ENCODE results near the gene POM121L2.

Gene POM121L2

GRCh38 chr6:27312146-27312949 is at the start of gene POM121L2:
Gene POM121L2, minus strand, starts transcription at chr6:27312273. Its CDS starts 103 bp downstream, at chr6:27312170.
- no peak for DNase-seq

GRCh38 chr6:27359231-27359630 is 47.2 kb upstream of the POM121L2 start:
- no peak for DNase-seq

- no peak for DNase-seq
Observed at GRCh38 chr6:27358786-27359185, 46.7 kb upstream of the POM121L2 start.

GRCh38 chr6:27352850-27353249 is 40.8 kb upstream of the POM121L2 start:
- DNase-seq: no peak

GRCh38 chr6:27334141-27334540 is 22.1 kb upstream of the POM121L2 start:
- no peak for DNase-seq

- DNase-seq: no peak
Observed at GRCh38 chr6:27333642-27334040, 21.6 kb upstream of the POM121L2 start.

- DNase-seq: no peak
Observed at GRCh38 chr6:27332692-27333641, 20.9 kb upstream of the POM121L2 start.

GRCh38 chr6:27327023-27327738 is 15.1 kb upstream of the POM121L2 start:
- DNase-seq: no peak

GRCh38 chr6:27321901-27322300 is 9.8 kb upstream of the POM121L2 start:
- no peak for DNase-seq

GRCh38 chr6:27321370-27321769 is 9.3 kb upstream of the POM121L2 start:
- DNase-seq: no peak

- no peak for DNase-seq
Observed at GRCh38 chr6:27318973-27319372, 6.9 kb upstream of the POM121L2 start.

GRCh38 chr6:27314046-27314445 is 2.0 kb upstream of the POM121L2 start:
- no peak for DNase-seq

- DNase-seq: no peak
Observed at GRCh38 chr6:27312950-27313271, 838 bp upstream of the POM121L2 start.

GRCh38 chr6:27311806-27312145 is 297 bp downstream of the POM121L2 start:
- DNase-seq: no peak

GRCh38 chr6:27303613-27304272 is 8.3 kb downstream of the POM121L2 start:
- no peak for DNase-seq

- no peak for DNase-seq
Observed at GRCh38 chr6:27297857-27298730, 14.0 kb downstream of the POM121L2 start.

GRCh38 chr6:27297484-27297856 is 14.6 kb downstream of the POM121L2 start:
- no peak for DNase-seq

- no peak for DNase-seq
Observed at GRCh38 chr6:27296106-27296783, 15.8 kb downstream of the POM121L2 start.

- no peak for DNase-seq
Observed at GRCh38 chr6:27295301-27296079, 16.6 kb downstream of the POM121L2 start.

- DNase-seq: no peak
Observed at GRCh38 chr6:27294409-27294808, 17.7 kb downstream of the POM121L2 start.

Data from NCI-H1436 (cell line).